DOHH2 (cell line): ENCODE data around the gene BOD1L1.

Source experiments
- H3F3A ChIP-seq: fragments of 200-600 bp; sonication (generic), shearing (Covaris generic); 2 replicates; pipeline ENCODE4 v1.6.0; 2016; ENCODE audit warnings: antibody characterized with exemption, mild to moderate bottlenecking; ENCODE audit not compliant: control insufficient read depth, insufficient read depth
- H3K27ac ChIP-seq: fragments of 200-600 bp; sonication (generic); 2 replicates; pipeline ENCODE4 v1.5.1; 2014; ENCODE audit warnings: low read depth, mild to moderate bottlenecking, low read length, moderate library complexity
- H3K27me3 ChIP-seq: fragments of 200-600 bp; sonication (generic); 2 replicates; pipeline ENCODE4 v1.6.1; 2014; ENCODE audit warnings: mild to moderate bottlenecking, low read length, mixed read lengths; ENCODE audit not compliant: control insufficient read depth
- H3K36me3 ChIP-seq: fragments of 200-600 bp; sonication (generic); 2 replicates; pipeline ENCODE4 v1.6.1; 2014; ENCODE audit warnings: mild to moderate bottlenecking, low read length, moderate library complexity, mixed read lengths; ENCODE audit not compliant: control insufficient read depth
- H3K4me1 ChIP-seq: fragments of 200-600 bp; sonication (generic); 2 replicates; pipeline ENCODE4 v1.6.1; 2014; ENCODE audit warnings: mild to moderate bottlenecking, low read length, mixed read lengths; ENCODE audit not compliant: control insufficient read depth
- H3K4me2 ChIP-seq: fragments of 200-600 bp; sonication (generic); 2 replicates; pipeline ENCODE4 v1.6.0; 2014; ENCODE audit warnings: mild to moderate bottlenecking, low read length, moderate library complexity
- H3K4me3 ChIP-seq: fragments of 200-600 bp; sonication (generic); 2 replicates; pipeline ENCODE4 v1.5.1; 2014; ENCODE audit warnings: mild to moderate bottlenecking, low read length, mixed read lengths
- H3K79me2 ChIP-seq: fragments of 200-600 bp; sonication (generic); 2 replicates; pipeline ENCODE4 v1.6.1; 2014; ENCODE audit warnings: mild to moderate bottlenecking, low read length, mixed read lengths; ENCODE audit not compliant: control insufficient read depth
- H3K9me2 ChIP-seq: fragments of 200-600 bp; sonication (generic); replicated peaks from 2 replicates; pipeline ENCODE4 v1.6.1; 2014; ENCODE audit warnings: mild to moderate bottlenecking, low read length, mixed read lengths; ENCODE audit not compliant: control insufficient read depth
- H3K9me3 ChIP-seq: fragments of 200-600 bp; sonication (generic); 2 replicates; pipeline ENCODE4 v1.6.1; 2014; ENCODE audit warnings: antibody characterized with exemption, low read length, mixed read lengths; ENCODE audit not compliant: control insufficient read depth, insufficient read depth
- H4K20me1 ChIP-seq: fragments of 200-600 bp; sonication (generic); 2 replicates; pipeline ENCODE4 v1.6.0; 2014; ENCODE audit warnings: low read depth, mild to moderate bottlenecking, antibody characterized with exemption, low read length, moderate library complexity; ENCODE audit not compliant: control insufficient read depth, insufficient read depth
- EZH2phosphoT487 ChIP-seq: fragments of 200-600 bp; sonication (generic); IDR thresholded peaks from 2 replicates; pipeline ENCODE4 v1.6.1; 2017; ENCODE audit warnings: borderline replicate concordance, mild to moderate bottlenecking, antibody characterized with exemption, low read length, moderate library complexity, mixed read lengths
- TF ChIP-seq, protein P1 (sequence below): fragments of 200-600 bp; sonication (generic); IDR thresholded peaks from one replicate; pipeline ENCODE4 v1.5.1; 2014; ENCODE audit warnings: antibody characterized with exemption, mild to moderate bottlenecking, low read depth, low read length; ENCODE audit not compliant: poor library complexity, severe bottlenecking

BOD1L1 gene

GRCh38 chr4:13533670-13534343, 93.7 kb downstream of the BOD1L1 start:
- no peaks in the 10 kb centered on the region for H3K36me3 ChIP-seq
- H4K20me1 ChIP-seq = no peaks in the 10 kb centered on the region
- H3K27ac ChIP-seq = no peak overlapping the region
- H3K9me2 ChIP-seq = no peaks in the 10 kb centered on the region
- TF ChIP-seq EZH2phosphoT487 = no peak
- TF ChIP-seq, protein P1, sequence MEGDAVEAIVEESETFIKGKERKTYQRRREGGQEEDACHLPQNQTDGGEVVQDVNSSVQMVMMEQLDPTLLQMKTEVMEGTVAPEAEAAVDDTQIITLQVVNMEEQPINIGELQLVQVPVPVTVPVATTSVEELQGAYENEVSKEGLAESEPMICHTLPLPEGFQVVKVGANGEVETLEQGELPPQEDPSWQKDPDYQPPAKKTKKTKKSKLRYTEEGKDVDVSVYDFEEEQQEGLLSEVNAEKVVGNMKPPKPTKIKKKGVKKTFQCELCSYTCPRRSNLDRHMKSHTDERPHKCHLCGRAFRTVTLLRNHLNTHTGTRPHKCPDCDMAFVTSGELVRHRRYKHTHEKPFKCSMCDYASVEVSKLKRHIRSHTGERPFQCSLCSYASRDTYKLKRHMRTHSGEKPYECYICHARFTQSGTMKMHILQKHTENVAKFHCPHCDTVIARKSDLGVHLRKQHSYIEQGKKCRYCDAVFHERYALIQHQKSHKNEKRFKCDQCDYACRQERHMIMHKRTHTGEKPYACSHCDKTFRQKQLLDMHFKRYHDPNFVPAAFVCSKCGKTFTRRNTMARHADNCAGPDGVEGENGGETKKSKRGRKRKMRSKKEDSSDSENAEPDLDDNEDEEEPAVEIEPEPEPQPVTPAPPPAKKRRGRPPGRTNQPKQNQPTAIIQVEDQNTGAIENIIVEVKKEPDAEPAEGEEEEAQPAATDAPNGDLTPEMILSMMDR = no peak
- H3K4me1 ChIP-seq = peaks cover 2% of the 10 kb centered on the region; the same call in 1 of the 2 replicates
- no peaks in the 10 kb centered on the region for H3F3A ChIP-seq
- H3K79me2 ChIP-seq = no peaks in the 10 kb centered on the region
- no peak overlapping the region for H3K4me2 ChIP-seq
- peaks cover 45% of the 10 kb centered on the region for H3K27me3 ChIP-seq
- H3K4me3 ChIP-seq = no peak overlapping the region
- H3K9me3 ChIP-seq = no peaks in the 10 kb centered on the region

- H3K4me2 ChIP-seq = no peak overlapping the region
- H3K4me3 ChIP-seq = no peak overlapping the region
- TF ChIP-seq, protein P1 = no peak
- no peak for TF ChIP-seq EZH2phosphoT487
- H3F3A ChIP-seq = no peaks in the 10 kb centered on the region
- H3K4me1 ChIP-seq = peaks cover 18% of the 10 kb centered on the region
- H4K20me1 ChIP-seq = no peaks in the 10 kb centered on the region
- no peaks in the 10 kb centered on the region for H3K9me3 ChIP-seq
- H3K79me2 ChIP-seq = no peaks in the 10 kb centered on the region
- H3K27ac ChIP-seq = no peak overlapping the region
- H3K27me3 ChIP-seq = peaks cover 60% of the 10 kb centered on the region
- H3K36me3 ChIP-seq = no peaks in the 10 kb centered on the region
- no peaks in the 10 kb centered on the region for H3K9me2 ChIP-seq
Measured at GRCh38 chr4:13531625-13531998, 95.9 kb downstream of the BOD1L1 start.

GRCh38 chr4:13530823-13531624, 96.5 kb downstream of the BOD1L1 start:
- Histone ChIP-seq H3K79me2 (no peaks in the 10 kb centered on the region), H3F3A (no peaks in the 10 kb centered on the region), H3K4me2 (no peak overlapping the region), H3K36me3 (no peaks in the 10 kb centered on the region), H3K4me1 (peaks cover 18% of the 10 kb centered on the region), H3K27ac (no peak overlapping the region), H3K4me3 (no peak overlapping the region), H3K27me3 (peaks cover 65% of the 10 kb centered on the region), H3K9me3 (no peaks in the 10 kb centered on the region), H4K20me1 (no peaks in the 10 kb centered on the region), H3K9me2 (no peaks in the 10 kb centered on the region)
- TF ChIP-seq EZH2phosphoT487 = no peak
- TF ChIP-seq, protein P1 = no peak
